ENCODE measurements around the gene TRIM17. TPM values are rescaled to one million over a fixed set of nuclear protein-coding genes. Genes with fewer than 3 reads are reported as not detected.

Gene TRIM17
- total RNA-seq, 1 donor from 2014 or later: 1.3 TPM

DNA sequence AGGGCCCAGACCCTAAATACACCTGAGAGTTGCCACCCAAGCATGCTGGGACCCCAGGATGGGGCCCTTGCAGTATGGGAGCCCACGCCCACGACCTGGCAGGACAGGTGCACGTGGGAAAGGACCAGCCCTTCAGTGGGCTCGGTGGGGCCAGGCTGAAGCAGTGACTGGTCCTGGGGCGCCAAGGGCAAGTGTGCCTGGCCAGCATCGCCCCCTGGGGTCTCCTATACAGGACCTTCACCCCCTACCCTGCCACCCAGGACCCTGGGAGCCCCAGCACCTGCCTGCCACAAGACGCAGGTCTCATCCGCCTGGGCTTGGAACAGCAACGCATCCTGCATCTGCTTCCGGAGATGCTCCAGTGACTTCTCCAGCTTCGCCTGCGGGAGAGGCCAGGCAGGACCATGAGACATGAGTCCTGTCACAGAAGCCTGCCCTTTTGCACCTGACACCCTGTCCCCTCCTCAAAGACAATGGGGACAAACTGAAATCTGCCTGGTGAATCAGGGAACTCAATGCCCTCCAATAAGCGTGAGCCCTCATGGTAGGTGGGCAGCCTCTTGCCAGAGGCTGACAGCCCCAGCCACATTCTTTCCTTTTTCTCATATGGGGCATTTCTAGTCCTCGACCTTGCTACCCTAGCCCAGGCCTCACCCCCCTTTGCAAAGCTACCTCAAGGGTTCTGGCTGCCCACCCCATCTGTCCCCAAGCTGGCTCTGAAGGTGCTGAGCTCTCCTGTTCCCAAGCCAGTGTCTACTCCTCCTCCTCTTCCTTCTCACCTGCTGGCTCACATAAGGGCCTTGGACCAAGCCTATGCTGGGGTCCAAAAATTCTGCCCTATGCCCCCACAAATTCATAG is 14.7 kb downstream of the TRIM17 start:
- TF ChIP-seq, protein P1, sequence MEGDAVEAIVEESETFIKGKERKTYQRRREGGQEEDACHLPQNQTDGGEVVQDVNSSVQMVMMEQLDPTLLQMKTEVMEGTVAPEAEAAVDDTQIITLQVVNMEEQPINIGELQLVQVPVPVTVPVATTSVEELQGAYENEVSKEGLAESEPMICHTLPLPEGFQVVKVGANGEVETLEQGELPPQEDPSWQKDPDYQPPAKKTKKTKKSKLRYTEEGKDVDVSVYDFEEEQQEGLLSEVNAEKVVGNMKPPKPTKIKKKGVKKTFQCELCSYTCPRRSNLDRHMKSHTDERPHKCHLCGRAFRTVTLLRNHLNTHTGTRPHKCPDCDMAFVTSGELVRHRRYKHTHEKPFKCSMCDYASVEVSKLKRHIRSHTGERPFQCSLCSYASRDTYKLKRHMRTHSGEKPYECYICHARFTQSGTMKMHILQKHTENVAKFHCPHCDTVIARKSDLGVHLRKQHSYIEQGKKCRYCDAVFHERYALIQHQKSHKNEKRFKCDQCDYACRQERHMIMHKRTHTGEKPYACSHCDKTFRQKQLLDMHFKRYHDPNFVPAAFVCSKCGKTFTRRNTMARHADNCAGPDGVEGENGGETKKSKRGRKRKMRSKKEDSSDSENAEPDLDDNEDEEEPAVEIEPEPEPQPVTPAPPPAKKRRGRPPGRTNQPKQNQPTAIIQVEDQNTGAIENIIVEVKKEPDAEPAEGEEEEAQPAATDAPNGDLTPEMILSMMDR (IDR thresholded peaks at IDR 0.05): no peak

DNA sequence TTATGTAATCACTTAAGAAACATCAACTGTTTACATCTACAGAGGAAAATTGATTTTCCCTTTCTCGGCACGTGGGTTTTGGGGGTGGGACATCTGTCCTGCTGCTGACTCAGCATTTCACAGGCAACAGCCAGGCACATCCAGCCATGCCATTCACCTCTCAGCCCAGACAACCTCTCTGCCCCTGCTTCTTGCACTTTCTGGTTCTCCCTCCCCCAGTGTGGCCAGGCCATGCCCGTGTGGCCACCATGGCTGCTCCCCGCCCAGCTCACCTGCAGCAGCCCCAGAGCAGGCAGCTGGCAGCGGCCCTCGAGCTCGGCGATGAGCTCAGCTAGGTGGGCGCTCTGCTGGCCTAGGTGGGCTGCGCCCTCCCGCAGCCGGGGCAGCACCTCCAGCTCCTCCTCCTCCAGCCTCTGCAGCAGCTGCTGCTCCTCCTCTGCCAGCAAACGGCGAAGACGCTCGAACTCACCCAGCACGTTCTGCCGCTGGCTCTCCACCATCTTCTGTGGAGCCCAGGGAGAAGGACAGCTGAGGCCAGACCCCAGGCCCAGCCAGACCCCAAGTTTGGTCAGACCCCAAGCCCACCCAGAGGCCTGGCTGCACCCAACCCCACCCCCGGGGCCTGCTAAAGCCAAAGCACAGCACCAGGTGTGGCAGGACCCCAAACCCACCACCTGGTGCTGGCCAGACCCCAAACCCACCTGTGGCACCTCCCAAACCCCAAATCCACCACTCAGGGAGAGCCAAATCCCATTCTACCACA is 15.8 kb downstream of the TRIM17 start:
- DNase-seq (ENCODE audit: extremely low spot score, unreplicated experiment): no peak
- H3K4me1 Mint-ChIP-seq (ENCODE audit: unreplicated experiment): peaks cover 27% of the 10 kb centered on the region
- H3K27ac Mint-ChIP-seq (ENCODE audit: unreplicated experiment): no peak overlapping the region
- TF ChIP-seq, protein P1 (IDR thresholded peaks at IDR 0.05): no peak
- no peaks in the 10 kb centered on the region for H3K9me3 Mint-ChIP-seq (ENCODE audit: unreplicated experiment)
- no peak overlapping the region for H3K4me3 Mint-ChIP-seq (ENCODE audit: unreplicated experiment)
- no peaks in the 10 kb centered on the region for H3K27me3 Mint-ChIP-seq (ENCODE audit: unreplicated experiment)
- H3K36me3 Mint-ChIP-seq (ENCODE audit: unreplicated experiment): peaks cover 26% of the 10 kb centered on the region

More for the DNA sequence above, 14.7 kb downstream of the TRIM17 start:
- Mint-ChIP-seq H3K4me3 (ENCODE audit: unreplicated experiment) (no peak overlapping the region), H3K36me3 (ENCODE audit: unreplicated experiment) (peaks cover 21% of the 10 kb centered on the region), H3K27me3 (ENCODE audit: unreplicated experiment) (no peaks in the 10 kb centered on the region), H3K4me1 (ENCODE audit: unreplicated experiment) (peaks cover 27% of the 10 kb centered on the region), H3K27ac (ENCODE audit: unreplicated experiment) (no peak overlapping the region), H3K9me3 (ENCODE audit: unreplicated experiment) (no peaks in the 10 kb centered on the region)
- no peak for DNase-seq (ENCODE audit: extremely low spot score, unreplicated experiment)

DNA sequence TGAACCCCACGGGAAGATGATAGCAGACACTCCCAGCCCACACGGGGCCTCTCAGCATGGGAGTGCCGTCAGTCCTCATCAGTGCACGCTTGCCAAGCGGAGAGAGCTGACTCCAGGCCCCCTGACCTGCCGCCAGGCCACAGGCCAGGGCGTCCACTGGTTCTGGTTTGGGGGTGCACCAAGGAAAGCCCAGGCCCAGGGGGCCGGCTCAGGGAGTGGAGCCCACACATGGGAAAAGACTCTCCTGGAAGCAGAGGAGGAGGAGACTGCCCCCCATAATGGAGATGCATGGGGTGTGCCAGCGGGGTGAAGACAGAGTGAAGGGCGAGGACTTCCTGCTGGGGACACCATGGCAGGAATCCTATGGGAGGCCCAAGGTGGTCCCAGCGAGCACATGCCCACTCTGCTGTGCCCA is 16.4 kb downstream of the TRIM17 start:
- Mint-ChIP-seq H3K9me3 (ENCODE audit: unreplicated experiment) (no peaks in the 10 kb centered on the region), H3K27me3 (ENCODE audit: unreplicated experiment) (no peaks in the 10 kb centered on the region), H3K36me3 (ENCODE audit: unreplicated experiment) (peaks cover 29% of the 10 kb centered on the region), H3K27ac (ENCODE audit: unreplicated experiment) (no peak overlapping the region), H3K4me1 (ENCODE audit: unreplicated experiment) (peaks cover 24% of the 10 kb centered on the region), H3K4me3 (ENCODE audit: unreplicated experiment) (no peak overlapping the region)
- TF ChIP-seq, protein P1 (IDR thresholded peaks at IDR 0.05): no peak
- DNase-seq (ENCODE audit: extremely low spot score, unreplicated experiment): no peak

DNA sequence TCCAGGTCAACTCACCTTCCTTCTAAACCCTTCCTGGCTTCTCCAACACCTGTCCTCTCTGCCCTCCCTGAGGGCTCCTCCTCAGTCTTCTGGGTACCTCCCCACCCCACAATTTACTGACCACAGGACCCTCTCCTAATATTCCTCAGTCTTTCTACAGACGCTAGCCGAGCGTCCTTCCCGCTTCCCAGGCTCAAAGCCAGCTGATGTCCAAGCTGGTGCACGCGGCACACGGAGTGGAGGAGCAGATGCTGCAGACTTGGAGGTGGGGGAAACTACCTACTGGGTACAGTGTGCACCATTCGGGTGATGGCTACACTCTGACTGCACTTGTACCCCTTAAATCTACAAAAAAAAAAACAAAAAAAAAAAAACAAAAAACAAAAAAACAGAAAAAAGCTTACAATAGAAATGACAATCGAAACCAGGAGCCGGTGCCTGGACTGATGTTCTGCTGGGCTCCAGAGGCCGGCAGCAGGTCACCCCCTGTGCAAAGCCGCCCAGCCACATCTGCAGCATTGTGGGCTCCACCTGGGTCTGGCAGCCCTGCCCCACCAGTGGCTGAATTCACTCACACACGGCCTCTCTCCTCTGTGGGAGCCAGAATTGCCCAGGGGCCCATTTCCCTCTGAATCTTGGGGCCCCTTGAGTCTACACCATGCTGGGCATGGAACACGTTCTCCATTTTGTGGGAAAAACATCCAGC is 17.0 kb downstream of the TRIM17 start:
- Mint-ChIP-seq H3K9me3 (ENCODE audit: unreplicated experiment) (no peaks in the 10 kb centered on the region), H3K4me3 (ENCODE audit: unreplicated experiment) (no peak overlapping the region), H3K27ac (ENCODE audit: unreplicated experiment) (no peak overlapping the region), H3K27me3 (ENCODE audit: unreplicated experiment) (no peaks in the 10 kb centered on the region), H3K36me3 (ENCODE audit: unreplicated experiment) (peaks cover 29% of the 10 kb centered on the region), H3K4me1 (ENCODE audit: unreplicated experiment) (peaks cover 20% of the 10 kb centered on the region)
- DNase-seq (ENCODE audit: extremely low spot score, unreplicated experiment): no peak
- TF ChIP-seq, protein P1 (IDR thresholded peaks at IDR 0.05): no peak
